Liver (tissue), 9 donors: ENCODE measurements around the gene TM9SF2. TPM values are rescaled to one million over a fixed set of nuclear protein-coding genes. Genes with fewer than 3 reads are reported as not detected.

ENCODE experiments used
- DNase-seq: peaks from one replicate; pipeline ENCODE4 v3.0.0-alpha.2; 2017; ENCODE audit warnings: low spot score
- H3K27ac ChIP-seq, 2 donors: one replicate each; pipeline ENCODE4 v1.7.0; 2013; ENCODE audit warnings: inconsistent platforms in 2 of 2, low read length in 2 of 2, control low read depth in 1 of 2, low read depth in 1 of 2, mild to moderate bottlenecking in 1 of 2
- H3K27me3 ChIP-seq, 4 donors: one replicate each; pipeline versions ENCODE4 v1.6.1 to v1.7.0; 2013; ENCODE audit warnings: low read length in 3 of 4, inconsistent platforms in 1 of 4, mild to moderate bottlenecking in 1 of 4, moderate library complexity in 1 of 4; ENCODE audit not compliant: control insufficient read depth in 4 of 4, insufficient read depth in 4 of 4
- H3K36me3 ChIP-seq, 4 donors: one replicate each; pipeline versions ENCODE4 v1.6.1 to v1.7.0; 2013; ENCODE audit warnings: low read length in 3 of 4, mild to moderate bottlenecking in 3 of 4, low read depth in 1 of 4, moderate library complexity in 1 of 4; ENCODE audit not compliant: control insufficient read depth in 4 of 4, insufficient read depth in 3 of 4
- H3K4me1 ChIP-seq, 4 donors: one replicate each; pipeline versions ENCODE4 v1.6.1 to v1.7.0; 2013; ENCODE audit warnings: low read length in 3 of 4, mild to moderate bottlenecking in 3 of 4, moderate library complexity in 1 of 4; ENCODE audit not compliant: control insufficient read depth in 4 of 4, insufficient read depth in 4 of 4
- H3K4me3 ChIP-seq, 3 donors: one replicate each; pipeline versions ENCODE4 v1.6.1 to v1.7.0; 2013; ENCODE audit warnings: low read length in 3 of 3, control low read depth in 1 of 3, low read depth in 1 of 3, mild to moderate bottlenecking in 1 of 3
- H3K9ac ChIP-seq, 2 donors: one replicate each; pipeline ENCODE4 v1.7.0; 2013; ENCODE audit warnings: low read length in 2 of 2, mild to moderate bottlenecking in 2 of 2, moderate library complexity in 2 of 2, control low read depth in 1 of 2, low read depth in 1 of 2
- H3K9me3 ChIP-seq, 4 donors: one replicate each; pipeline versions ENCODE4 v1.6.1 to v1.7.0; 2013; ENCODE audit warnings: low read length in 3 of 4; ENCODE audit not compliant: control insufficient read depth in 4 of 4
- ATF3 ChIP-seq: IDR thresholded peaks from 2 replicates; pipeline ENCODE4 v1.6.1; 2016; ENCODE audit warnings: antibody characterized with exemption
- CTCF ChIP-seq: fragments of 150-350 bp; IDR thresholded peaks from 2 replicates; pipeline ENCODE4 v1.5.1; 2017; ENCODE audit warnings: improper control_type of control experiment, low read depth, low read length; ENCODE audit not compliant: missing input control
- EGR1 ChIP-seq, 2 donors: IDR thresholded peaks; 2 replicates each; pipeline ENCODE4 v1.6.1; 2016 to 2018; ENCODE audit warnings: antibody characterized with exemption in 2 of 2, low read depth in 2 of 2
- FOXA1 ChIP-seq: IDR thresholded peaks from 2 replicates; pipeline ENCODE4 v1.6.1; 2016; ENCODE audit warnings: antibody characterized with exemption
- FOXA2 ChIP-seq: IDR thresholded peaks from 2 replicates; pipeline ENCODE4 v1.6.1; 2016; ENCODE audit warnings: antibody characterized with exemption
- GABPA ChIP-seq, 2 donors: IDR thresholded peaks in 1 of 2; conservative IDR thresholded peaks in 1 of 2; 2 replicates each; pipeline ENCODE4 v1.6.1; 2016; ENCODE audit warnings: antibody characterized with exemption in 2 of 2, mild to moderate bottlenecking in 1 of 2, moderate library complexity in 1 of 2
- HNF4A ChIP-seq, 2 donors: conservative IDR thresholded peaks; 2 replicates each; pipeline ENCODE4 v1.6.1; 2016; ENCODE audit warnings: antibody characterized with exemption in 2 of 2, mild to moderate bottlenecking in 2 of 2
- HNF4G ChIP-seq: IDR thresholded peaks from 2 replicates; pipeline ENCODE4 v1.6.1; 2016; ENCODE audit warnings: antibody characterized with exemption
- JUND ChIP-seq, 2 donors: IDR thresholded peaks; 2 replicates each; pipeline ENCODE4 v1.6.1; 2016; ENCODE audit warnings: antibody characterized with exemption in 2 of 2
- MAX ChIP-seq: IDR thresholded peaks from 2 replicates; pipeline ENCODE4 v1.6.1; 2016; ENCODE audit warnings: antibody characterized with exemption
- NR2F2 ChIP-seq: IDR thresholded peaks from 2 replicates; pipeline ENCODE4 v1.6.1; 2016; ENCODE audit warnings: antibody characterized with exemption
- RAD21 ChIP-seq, 2 donors: IDR thresholded peaks; 2 replicates each; pipeline ENCODE4 v1.6.1; 2016; ENCODE audit warnings: antibody characterized with exemption in 2 of 2, mild to moderate bottlenecking in 2 of 2
- RXRA ChIP-seq, 2 donors: IDR thresholded peaks; 2 replicates each; pipeline ENCODE4 v1.6.1; 2017 to 2018; ENCODE audit warnings: antibody characterized with exemption in 2 of 2, mild to moderate bottlenecking in 1 of 2
- SP1 ChIP-seq: IDR thresholded peaks from 2 replicates; pipeline ENCODE4 v1.6.1; 2018; ENCODE audit warnings: antibody characterized with exemption, mild to moderate bottlenecking
- TAF1 ChIP-seq: conservative IDR thresholded peaks from 2 replicates; pipeline ENCODE4 v1.6.1; 2016; ENCODE audit warnings: antibody characterized with exemption, mild to moderate bottlenecking
- WGBS: extraction: QIAGEN DNeasy Blood & Tissue Kit; methylation state at CpG from one replicate; pipeline ENCODE4 v1.1.7; 2013; 5-methylcytosine and 5-hydroxymethylcytosine counted together
- polyA plus RNA-seq, 2 donors: library from polyadenylated mRNA; stranded (reverse) in 1 of 2; unstranded in 1 of 2; fragments of 200-250 nt in 1 of 2; fragments of >200 nt in 1 of 2; fragmentation: Nextera tagmentation in 1 of 2; extraction: Ambion mirVana in 1 of 2; gene quantifications; one replicate each; pipeline versions ENCODE4 v1.2.1 to v1.2.3, GENCODE V29; 2013 to 2015
- total RNA-seq, 2 donors: library from RNA; depleted of rRNA; stranded (reverse); fragments of >200 nt; gene quantifications; one replicate each; pipeline ENCODE4 v1.2.3, GENCODE V29; 2014
- TF ChIP-seq, protein P1 (sequence below): IDR thresholded peaks from 2 replicates; pipeline ENCODE4 v1.6.1; 2016; ENCODE audit warnings: antibody characterized with exemption
- TF ChIP-seq, protein P2 (sequence below): IDR thresholded peaks from 2 replicates; pipeline ENCODE4 v1.6.1; 2016; ENCODE audit warnings: antibody characterized with exemption, mild to moderate bottlenecking
- donor health status: healthy.
- donor health status: healthy.
- donor health status: healthy.
- donor health status: healthy.
- donor health status: healthy.

The TM9SF2 gene
- total and polyA plus RNA-seq, 4 donors: 70.2 to 112 (median 99.0) TPM

DNA sequence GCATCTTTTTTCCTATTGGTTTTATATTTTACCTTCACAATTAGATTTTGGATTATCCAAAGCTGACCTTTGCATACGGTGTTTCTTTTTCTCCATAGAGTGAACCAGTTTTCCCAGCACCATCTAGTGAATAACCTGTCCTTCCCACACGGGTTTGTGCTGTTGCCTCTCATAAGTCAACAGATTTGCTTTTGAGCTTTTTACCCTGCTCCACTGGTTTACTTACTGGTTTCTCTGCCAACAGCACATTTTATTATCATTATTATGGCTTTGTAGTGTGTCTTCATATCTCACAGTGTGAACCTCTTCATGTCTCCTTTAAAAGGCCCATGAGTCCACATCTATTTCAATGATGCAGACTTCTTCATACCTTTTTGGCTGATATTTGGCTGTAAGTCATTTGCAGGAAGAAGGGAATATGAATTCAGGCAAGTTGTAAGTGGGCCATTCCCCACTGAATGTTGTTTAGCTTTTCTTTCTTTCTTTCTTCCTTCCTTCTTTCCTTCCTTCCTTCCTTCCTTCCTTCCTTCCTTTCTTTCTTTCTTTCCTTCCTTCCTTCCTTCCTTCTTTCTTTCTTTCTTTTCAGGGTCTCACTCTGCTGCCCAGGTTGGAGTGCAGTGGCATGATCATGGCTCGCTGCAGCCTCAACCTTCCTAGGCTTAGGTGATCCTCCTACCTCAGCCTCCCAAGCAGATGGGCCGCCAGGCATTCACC, 86.8 kb downstream of the TM9SF2 start:
- no peak for DNase-seq
- Histone ChIP-seq H3K4me3 (no peak overlapping the region), H3K4me1 (no peaks in the 10 kb centered on the region), H3K9ac (no peak overlapping the region), H3K27ac (no peak overlapping the region), H3K36me3 (no peaks in the 10 kb centered on the region), H3K27me3 (no peaks in the 10 kb centered on the region), H3K9me3 (no peaks in the 10 kb centered on the region)
- WGBS: 96% methylated on average over 4 of the region's 4 CpGs
- TF ChIP-seq, protein P1, sequence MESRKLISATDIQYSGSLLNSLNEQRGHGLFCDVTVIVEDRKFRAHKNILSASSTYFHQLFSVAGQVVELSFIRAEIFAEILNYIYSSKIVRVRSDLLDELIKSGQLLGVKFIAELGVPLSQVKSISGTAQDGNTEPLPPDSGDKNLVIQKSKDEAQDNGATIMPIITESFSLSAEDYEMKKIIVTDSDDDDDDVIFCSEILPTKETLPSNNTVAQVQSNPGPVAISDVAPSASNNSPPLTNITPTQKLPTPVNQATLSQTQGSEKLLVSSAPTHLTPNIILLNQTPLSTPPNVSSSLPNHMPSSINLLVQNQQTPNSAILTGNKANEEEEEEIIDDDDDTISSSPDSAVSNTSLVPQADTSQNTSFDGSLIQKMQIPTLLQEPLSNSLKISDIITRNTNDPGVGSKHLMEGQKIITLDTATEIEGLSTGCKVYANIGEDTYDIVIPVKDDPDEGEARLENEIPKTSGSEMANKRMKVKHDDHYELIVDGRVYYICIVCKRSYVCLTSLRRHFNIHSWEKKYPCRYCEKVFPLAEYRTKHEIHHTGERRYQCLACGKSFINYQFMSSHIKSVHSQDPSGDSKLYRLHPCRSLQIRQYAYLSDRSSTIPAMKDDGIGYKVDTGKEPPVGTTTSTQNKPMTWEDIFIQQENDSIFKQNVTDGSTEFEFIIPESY: no peak
- TF ChIP-seq ATF3 (no peak), SP1 (no peak), NR2F2 (no peak), EGR1 (IDR thresholded peaks at IDR 0.05; ENCODE audit: low read depth in 2 of 2) (no peak), HNF4G (no peak), RAD21 (IDR thresholded peaks at IDR 0.05) (no peak), RXRA (IDR thresholded peaks at IDR 0.05) (no peak), JUND (IDR thresholded peaks at IDR 0.05) (no peak), TAF1 (no peak), HNF4A (conservative IDR thresholded peaks at IDR 0.05) (no peak), MAX (no peak), FOXA2 (no peak), FOXA1 (no peak), GABPA (IDR thresholded peaks at IDR 0.05 in 1 of 2, conservative IDR thresholded peaks at IDR 0.05 in 1 of 2) (no peak), CTCF (no peak)
- TF ChIP-seq, protein P2, sequence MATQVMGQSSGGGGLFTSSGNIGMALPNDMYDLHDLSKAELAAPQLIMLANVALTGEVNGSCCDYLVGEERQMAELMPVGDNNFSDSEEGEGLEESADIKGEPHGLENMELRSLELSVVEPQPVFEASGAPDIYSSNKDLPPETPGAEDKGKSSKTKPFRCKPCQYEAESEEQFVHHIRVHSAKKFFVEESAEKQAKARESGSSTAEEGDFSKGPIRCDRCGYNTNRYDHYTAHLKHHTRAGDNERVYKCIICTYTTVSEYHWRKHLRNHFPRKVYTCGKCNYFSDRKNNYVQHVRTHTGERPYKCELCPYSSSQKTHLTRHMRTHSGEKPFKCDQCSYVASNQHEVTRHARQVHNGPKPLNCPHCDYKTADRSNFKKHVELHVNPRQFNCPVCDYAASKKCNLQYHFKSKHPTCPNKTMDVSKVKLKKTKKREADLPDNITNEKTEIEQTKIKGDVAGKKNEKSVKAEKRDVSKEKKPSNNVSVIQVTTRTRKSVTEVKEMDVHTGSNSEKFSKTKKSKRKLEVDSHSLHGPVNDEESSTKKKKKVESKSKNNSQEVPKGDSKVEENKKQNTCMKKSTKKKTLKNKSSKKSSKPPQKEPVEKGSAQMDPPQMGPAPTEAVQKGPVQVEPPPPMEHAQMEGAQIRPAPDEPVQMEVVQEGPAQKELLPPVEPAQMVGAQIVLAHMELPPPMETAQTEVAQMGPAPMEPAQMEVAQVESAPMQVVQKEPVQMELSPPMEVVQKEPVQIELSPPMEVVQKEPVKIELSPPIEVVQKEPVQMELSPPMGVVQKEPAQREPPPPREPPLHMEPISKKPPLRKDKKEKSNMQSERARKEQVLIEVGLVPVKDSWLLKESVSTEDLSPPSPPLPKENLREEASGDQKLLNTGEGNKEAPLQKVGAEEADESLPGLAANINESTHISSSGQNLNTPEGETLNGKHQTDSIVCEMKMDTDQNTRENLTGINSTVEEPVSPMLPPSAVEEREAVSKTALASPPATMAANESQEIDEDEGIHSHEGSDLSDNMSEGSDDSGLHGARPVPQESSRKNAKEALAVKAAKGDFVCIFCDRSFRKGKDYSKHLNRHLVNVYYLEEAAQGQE: no peak
